Left lung (tissue), 10 donors: Measurements from ENCODE around the gene PCGF3. TPM values are rescaled to one million over a fixed set of nuclear protein-coding genes. Genes with fewer than 3 reads are reported as not detected.

Experiments
- ATAC-seq: fragments of 200-7000 bp; cut with Tn5 transposase; one replicate; pipeline ENCODE4 v1.9.1; 2020; ENCODE audit warnings: moderate library complexity
- DNase-seq, 4 donors: peaks; one replicate each; pipeline ENCODE4 v3.0.0-alpha.2; 2013 to 2020
- H3K27ac ChIP-seq, 2 donors: fragments of 200-600 bp; sonication (generic) in 1 of 2; one replicate each; pipeline versions ENCODE4 v1.5.0 to v1.8.0; 2020 to 2021
- H3K27me3 ChIP-seq, 2 donors: fragments of 200-600 bp; sonication (generic) in 1 of 2; one replicate each; pipeline versions ENCODE4 v1.5.0 to v1.8.0; 2020 to 2021
- H3K36me3 ChIP-seq, 2 donors: fragments of 200-600 bp; sonication (generic) in 1 of 2; one replicate each; pipeline versions ENCODE4 v1.5.0 to v1.8.0; 2020 to 2021
- H3K4me1 ChIP-seq, 2 donors: fragments of 200-600 bp; one replicate each; pipeline ENCODE4 v1.8.0; 2021
- H3K4me3 ChIP-seq, 2 donors: fragments of 200-600 bp; sonication (generic) in 1 of 2; one replicate each; pipeline versions ENCODE4 v1.5.0 to v1.8.0; 2020 to 2021; ENCODE audit warnings: mild to moderate bottlenecking in 1 of 2
- H3K9me3 ChIP-seq, 2 donors: fragments of 200-600 bp; sonication (generic) in 1 of 2; one replicate each; pipeline versions ENCODE4 v1.5.0 to v1.8.0; 2020 to 2021
- intact Hi-C, 2 donors: fragments of 100-400 bp; cut with DNase I; formaldehyde crosslinking; loops; one replicate each; pipeline versions ENCODE4 v1.11.2 to v1.14.2; 2022
- polyA plus RNA-seq, 6 donors: library from polyadenylated mRNA; unstranded; fragments of 120-200 nt; gene quantifications; one replicate each; pipeline ENCODE4 v1.2.1, GENCODE V29; 2013; ENCODE audit not compliant: insufficient read length in 6 of 6
- total RNA-seq, 2 donors: library from RNA; stranded (reverse); fragmentation: NEBNext Ultra II Directional; extraction: Animal tissue kit (Norgen Biotek cat#: 25700); gene quantifications; one replicate each; pipeline ENCODE4 v1.2.1, GENCODE V29; 2021
- TF ChIP-seq, protein P1 (sequence below), 2 donors: fragments of 200-600 bp; sonication (generic) in 1 of 2; IDR thresholded peaks; one replicate each; pipeline versions ENCODE4 v1.5.0 to v1.8.0; 2021; ENCODE audit warnings: antibody characterized with exemption in 2 of 2
- donor health status: DM: no; HTN: yes; CAD: no.
- donor health status: DM: no; HTN: no; CAD: no.

The PCGF3 gene
- total and polyA plus RNA-seq, 8 donors = 43.7 to 110 (median 88.7) TPM

DNA sequence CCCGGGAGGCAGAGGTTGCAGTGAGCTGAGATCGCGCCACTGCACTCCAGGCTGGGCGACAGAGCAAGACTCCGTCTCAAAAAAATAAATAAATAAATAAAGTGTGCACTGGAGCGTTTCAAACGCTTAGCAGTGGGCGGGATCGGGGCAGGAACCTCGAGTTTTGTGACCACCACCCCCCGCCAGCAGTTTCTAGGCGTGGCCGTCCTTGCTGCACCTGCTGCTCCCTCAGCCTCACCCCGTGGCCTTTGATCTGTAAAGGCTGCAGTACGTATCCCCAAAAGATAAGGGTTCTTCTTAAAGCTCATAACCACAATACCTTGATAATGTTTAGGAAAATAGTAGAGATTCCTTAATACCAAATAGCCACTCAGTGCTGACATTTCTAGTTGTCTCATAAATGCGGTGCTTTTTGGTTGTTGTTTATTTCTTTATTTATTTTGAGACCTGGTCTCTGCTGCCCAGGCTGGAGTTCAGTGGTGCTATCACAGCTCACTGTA is 33.2 kb downstream of the PCGF3 start:
- TF ChIP-seq, protein P1, sequence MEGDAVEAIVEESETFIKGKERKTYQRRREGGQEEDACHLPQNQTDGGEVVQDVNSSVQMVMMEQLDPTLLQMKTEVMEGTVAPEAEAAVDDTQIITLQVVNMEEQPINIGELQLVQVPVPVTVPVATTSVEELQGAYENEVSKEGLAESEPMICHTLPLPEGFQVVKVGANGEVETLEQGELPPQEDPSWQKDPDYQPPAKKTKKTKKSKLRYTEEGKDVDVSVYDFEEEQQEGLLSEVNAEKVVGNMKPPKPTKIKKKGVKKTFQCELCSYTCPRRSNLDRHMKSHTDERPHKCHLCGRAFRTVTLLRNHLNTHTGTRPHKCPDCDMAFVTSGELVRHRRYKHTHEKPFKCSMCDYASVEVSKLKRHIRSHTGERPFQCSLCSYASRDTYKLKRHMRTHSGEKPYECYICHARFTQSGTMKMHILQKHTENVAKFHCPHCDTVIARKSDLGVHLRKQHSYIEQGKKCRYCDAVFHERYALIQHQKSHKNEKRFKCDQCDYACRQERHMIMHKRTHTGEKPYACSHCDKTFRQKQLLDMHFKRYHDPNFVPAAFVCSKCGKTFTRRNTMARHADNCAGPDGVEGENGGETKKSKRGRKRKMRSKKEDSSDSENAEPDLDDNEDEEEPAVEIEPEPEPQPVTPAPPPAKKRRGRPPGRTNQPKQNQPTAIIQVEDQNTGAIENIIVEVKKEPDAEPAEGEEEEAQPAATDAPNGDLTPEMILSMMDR (IDR thresholded peaks at IDR 0.05) = no peak
- ATAC-seq (no peak), DNase-seq (peak in 1 of 4 donors; percentile 54)
- Histone ChIP-seq H3K27ac (no peak overlapping the region), H3K4me1 (no peaks in the 10 kb centered on the region), H3K9me3 (no peaks in the 10 kb centered on the region), H3K27me3 (no peaks in the 10 kb centered on the region), H3K4me3 (no peak overlapping the region), H3K36me3 (peaks cover 0 to 82% of the 10 kb centered on the region in 2 donors)
- intact Hi-C loops = no loop called here

- no peaks in the 10 kb centered on the region for H3K27me3 ChIP-seq
- no peaks in the 10 kb centered on the region for H3K4me1 ChIP-seq
- H3K36me3 ChIP-seq = peaks cover 0 to 82% of the 10 kb centered on the region in 2 donors
- H3K27ac ChIP-seq = no peak overlapping the region
- TF ChIP-seq, protein P1 (IDR thresholded peaks at IDR 0.05) = no peak
- no peak overlapping the region for H3K4me3 ChIP-seq
- no peak for ATAC-seq
- H3K9me3 ChIP-seq = no peaks in the 10 kb centered on the region
- DNase-seq = peak in 1 of 4 donors; percentile 61
- intact Hi-C loops = no loop called here
Observed at GRCh38 chr4:739569-739968, 33.9 kb downstream of the PCGF3 start.

DNA sequence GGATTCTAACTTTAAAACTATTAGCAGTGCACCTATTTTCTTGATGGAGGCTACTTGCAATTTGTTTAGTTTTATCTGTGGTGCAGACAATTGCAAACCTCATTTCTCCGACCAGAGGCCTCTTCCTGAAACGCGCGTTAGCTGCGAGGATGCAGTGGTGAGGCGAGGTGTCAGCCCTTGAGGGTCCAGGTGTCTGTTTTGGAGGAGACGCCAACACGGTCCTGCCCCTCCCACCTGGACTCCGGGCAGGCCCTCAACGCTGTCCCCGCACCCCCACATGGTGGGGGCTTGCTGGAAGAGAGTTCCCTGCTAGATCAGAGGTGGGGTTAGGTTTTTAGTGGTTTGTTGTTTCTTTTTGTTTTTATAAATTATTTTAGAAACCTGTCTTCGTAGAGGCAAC is 34.4 kb downstream of the PCGF3 start:
- DNase-seq = peak in 1 of 4 donors; percentile 59
- H3K36me3 ChIP-seq = peaks cover 0 to 78% of the 10 kb centered on the region in 2 donors
- intact Hi-C loops = no loop called here

GRCh38 chr4:740656-741282 is 35.1 kb downstream of the PCGF3 start:
- intact Hi-C loops = no loop called here
- no peaks in the 10 kb centered on the region for H3K27me3 ChIP-seq
- peaks cover 0 to 70% of the 10 kb centered on the region in 2 donors for H3K36me3 ChIP-seq
- no peaks in the 10 kb centered on the region for H3K4me1 ChIP-seq
- no peaks in the 10 kb centered on the region for H3K9me3 ChIP-seq
- TF ChIP-seq, protein P1 (IDR thresholded peaks at IDR 0.05) = no peak
- no peak for ATAC-seq
- no peak overlapping the region for H3K27ac ChIP-seq
- H3K4me3 ChIP-seq = no peak overlapping the region
- peak in 1 of 4 donors; percentile 64 for DNase-seq

More for the DNA sequence above, 34.4 kb downstream of the PCGF3 start:
- H3K27me3 ChIP-seq = no peaks in the 10 kb centered on the region
- no peaks in the 10 kb centered on the region for H3K9me3 ChIP-seq
- H3K27ac ChIP-seq = no peak overlapping the region
- ATAC-seq = no peak
- TF ChIP-seq, protein P1 (IDR thresholded peaks at IDR 0.05) = no peak
- H3K4me1 ChIP-seq = no peaks in the 10 kb centered on the region
- H3K4me3 ChIP-seq = no peak overlapping the region

- Histone ChIP-seq H3K4me1 (no peaks in the 10 kb centered on the region), H3K27ac (no peak overlapping the region), H3K36me3 (peaks cover 0 to 59% of the 10 kb centered on the region in 2 donors), H3K9me3 (no peaks in the 10 kb centered on the region), H3K4me3 (no peak overlapping the region), H3K27me3 (no peaks in the 10 kb centered on the region)
- TF ChIP-seq, protein P1 (IDR thresholded peaks at IDR 0.05) = no peak
- ATAC-seq = no peak
- peak in 1 of 4 donors; percentile 53 for DNase-seq
- intact Hi-C loops = no loop called here
Observed at GRCh38 chr4:742096-742741, 36.6 kb downstream of the PCGF3 start.
